GM23248 (cell line): ENCODE measurements around the gene UCK2. TPM values are rescaled to one million over a fixed set of nuclear protein-coding genes. Genes with fewer than 3 reads are reported as not detected.

Source experiments
- DNase-seq: peaks from one replicate; pipeline ENCODE4 v3.0.0-alpha.2; 2015
- H2AFZ ChIP-seq: fragments of 200-600 bp; sonication (generic); 2 replicates; pipeline ENCODE4 v1.6.1; 2016; ENCODE audit warnings: antibody characterized with exemption
- H3F3A ChIP-seq: fragments of 200-600 bp; sonication (generic); 2 replicates; pipeline ENCODE4 v1.6.1; 2016; ENCODE audit warnings: mild to moderate bottlenecking, antibody characterized with exemption, mixed run types; ENCODE audit not compliant: insufficient read depth
- H3K27ac ChIP-seq: fragments of 200-600 bp; sonication (generic); 2 replicates; pipeline ENCODE4 v1.5.1; 2016; ENCODE audit warnings: mild to moderate bottlenecking
- H3K27me3 ChIP-seq: fragments of 200-600 bp; sonication (generic); replicated peaks from 2 replicates; pipeline ENCODE4 v1.6.1; 2016; ENCODE audit warnings: mild to moderate bottlenecking; ENCODE audit not compliant: insufficient read depth
- H3K36me3 ChIP-seq: fragments of 200-600 bp; sonication (generic); 2 replicates; pipeline ENCODE4 v1.6.1; 2016; ENCODE audit warnings: low read depth, mild to moderate bottlenecking
- H3K4me1 ChIP-seq: fragments of 200-600 bp; sonication (generic); 2 replicates; pipeline ENCODE4 v1.6.1; 2016; ENCODE audit warnings: mild to moderate bottlenecking; ENCODE audit not compliant: insufficient read depth
- H3K4me2 ChIP-seq: fragments of 200-600 bp; sonication (generic); one replicate; pipeline ENCODE4 v1.6.1; 2016; ENCODE audit warnings: mild to moderate bottlenecking; ENCODE audit not compliant: unreplicated experiment
- H3K4me3 ChIP-seq: fragments of 200-600 bp; sonication (generic); 2 replicates; pipeline ENCODE4 v1.5.1; 2016; ENCODE audit warnings: mild to moderate bottlenecking
- H3K79me2 ChIP-seq: fragments of 200-600 bp; sonication (generic); 2 replicates; pipeline ENCODE4 v1.6.1; 2016; ENCODE audit warnings: mild to moderate bottlenecking; ENCODE audit not compliant: insufficient read depth
- H3K9ac ChIP-seq: fragments of 200-600 bp; sonication (generic); 2 replicates; pipeline ENCODE4 v1.6.1; 2016; ENCODE audit warnings: mild to moderate bottlenecking
- H3K9me2 ChIP-seq: fragments of 200-600 bp; sonication (generic); 2 replicates; pipeline ENCODE4 v1.6.1; 2016; ENCODE audit warnings: mixed run types, mild to moderate bottlenecking, moderate library complexity; ENCODE audit not compliant: insufficient read depth
- H3K9me3 ChIP-seq: fragments of 200-600 bp; sonication (generic); one replicate; pipeline ENCODE4 v1.6.1; 2017; ENCODE audit warnings: low read depth
- H4K20me1 ChIP-seq: fragments of 200-600 bp; sonication (generic); 2 replicates; pipeline ENCODE4 v1.6.0; 2016; ENCODE audit not compliant: insufficient read depth
- EZH2 ChIP-seq: fragments of 200-600 bp; sonication (generic); IDR thresholded peaks from 2 replicates; pipeline ENCODE4 v1.6.1; 2018; ENCODE audit warnings: antibody characterized with exemption, mild to moderate bottlenecking; ENCODE audit not compliant: insufficient read depth, poor library complexity, severe bottlenecking
- EZH2phosphoT487 ChIP-seq: fragments of 200-600 bp; sonication (generic); IDR thresholded peaks from 2 replicates; pipeline ENCODE4 v1.6.1; 2018; ENCODE audit warnings: antibody characterized with exemption, moderate library complexity, mild to moderate bottlenecking, low read depth; ENCODE audit not compliant: insufficient read depth
- WGBS, 2 experiments: methylation state at CpG; one replicate each; pipeline ENCODE4 v1.1.6; 2015 to 2017; ENCODE audit warnings: low lambda C conversion rate in 2 of 2, low coverage in 1 of 2; ENCODE audit errors: missing lambda C conversion rate in 2 of 2; 5-methylcytosine and 5-hydroxymethylcytosine counted together
- in situ Hi-C: fragments of 300-500 bp; cut with MboI; formaldehyde crosslinking; loops from 2 replicates; pipeline ENCODE4 v1.15.0; 2020
- polyA plus RNA-seq: library from polyadenylated mRNA; unstranded; fragments of >200 nt; fragmentation: Nextera tagmentation; extraction: Ambion mirVana; gene quantifications from 2 replicates; pipeline ENCODE4 v1.2.1, GENCODE V29; 2016
- total RNA-seq: library from RNA; depleted of rRNA; stranded (reverse); fragments of >200 nt; shearing (Covaris generic); gene quantifications from 2 replicates; pipeline ENCODE4 v1.2.3, GENCODE V29; 2014

UCK2 gene
- total and polyA plus RNA-seq, 2 experiments from 2014 or later = 78.2 to 81.9 TPM

- Histone ChIP-seq H3K4me2 (no peak overlapping the region), H3K27me3 (no peaks in the 10 kb centered on the region), H3K79me2 (peaks cover 100% of the 10 kb centered on the region), H2AFZ (no peak overlapping the region), H3K9me3 (no peaks in the 10 kb centered on the region), H3K9ac (no peak overlapping the region), H3K27ac (no peak overlapping the region), H3K9me2 (0 out of 2 replicates have a peak, but pooled peaks cover 4% of the 10 kb centered on the region), H3K4me1 (0 out of 2 replicates have a peak, but pooled peaks cover 6% of the 10 kb centered on the region), H4K20me1 (0 out of 2 replicates have a peak, but pooled peaks cover 5% of the 10 kb centered on the region), H3K4me3 (no peak overlapping the region), H3F3A (no peaks in the 10 kb centered on the region; the same call in 1 of the 2 replicates), H3K36me3 (no peaks in the 10 kb centered on the region)
- 94 to 98% methylated on average over 5 of the region's 5 CpGs for WGBS, 2 experiments
- in situ Hi-C loops = no loop called here
- no peak for DNase-seq
- TF ChIP-seq EZH2 (no peak), EZH2phosphoT487 (no peak)
These were observed 41.9 kb downstream of the UCK2 start for GRCh38 chr1:165869343-165869742.

- WGBS, 2 experiments = 49% methylated on average over 4 of the region's 4 CpGs
- TF ChIP-seq EZH2phosphoT487 (no peak), EZH2 (no peak)
- H3K9me3 ChIP-seq = no peaks in the 10 kb centered on the region
- 0 out of 2 replicates have a peak, but pooled peaks cover 4% of the 10 kb centered on the region for H3K9me2 ChIP-seq
- in situ Hi-C loops = no loop called here
- H3K36me3 ChIP-seq = no peaks in the 10 kb centered on the region
- 0 out of 2 replicates have a peak, but pooled peaks cover 6% of the 10 kb centered on the region for H3K4me1 ChIP-seq
- H3K79me2 ChIP-seq = peaks cover 100% of the 10 kb centered on the region
- no peak overlapping the region for H3K4me3 ChIP-seq
- 0 out of 2 replicates have a peak, but pooled peaks cover 8% of the 10 kb centered on the region for H4K20me1 ChIP-seq
- H3K27me3 ChIP-seq = no peaks in the 10 kb centered on the region
- no peak overlapping the region for H2AFZ ChIP-seq
- no peak overlapping the region; the same call in 1 of the 2 replicates for H3K27ac ChIP-seq
- no peak overlapping the region for H3K4me2 ChIP-seq
- H3K9ac ChIP-seq = no peak overlapping the region
- peak; percentile 30 for DNase-seq
- H3F3A ChIP-seq = no peaks in the 10 kb centered on the region; the same call in none of the 2 replicates
These were observed 44.1 kb downstream of the UCK2 start for GRCh38 chr1:165871311-165872067.

GRCh38 chr1:165873481-165873880 lies 46.1 kb downstream of the UCK2 start:
- WGBS, 2 experiments = 85% methylated on average over 5 of the region's 5 CpGs

GRCh38 chr1:165874643-165875042 lies 47.2 kb downstream of the UCK2 start:
- no peak overlapping the region for H3K4me2 ChIP-seq
- in situ Hi-C loops = no loop called here
- no peak overlapping the region for H3K4me3 ChIP-seq
- 0 out of 2 replicates have a peak, but pooled peaks cover 6% of the 10 kb centered on the region for H3K4me1 ChIP-seq
- H3K9me3 ChIP-seq = no peaks in the 10 kb centered on the region
- H4K20me1 ChIP-seq = peaks cover 7% of the 10 kb centered on the region; the same call in 1 of the 2 replicates
- peaks cover 100% of the 10 kb centered on the region for H3K79me2 ChIP-seq
- H3F3A ChIP-seq = no peaks in the 10 kb centered on the region; the same call in 1 of the 2 replicates
- no peak for DNase-seq
- no peaks in the 10 kb centered on the region for H3K9me2 ChIP-seq
- no peak overlapping the region for H3K27ac ChIP-seq
- 96 to 97% methylated on average over 4 of the region's 4 CpGs for WGBS, 2 experiments
- no peaks in the 10 kb centered on the region for H3K27me3 ChIP-seq
- H3K9ac ChIP-seq = no peak overlapping the region
- TF ChIP-seq EZH2phosphoT487 = no peak
- TF ChIP-seq EZH2 = no peak
- H2AFZ ChIP-seq = no peak overlapping the region
- H3K36me3 ChIP-seq = peaks cover 4% of the 10 kb centered on the region; the same call in 1 of the 2 replicates

More at GRCh38 chr1:165873481-165873880, 46.1 kb downstream of the UCK2 start:
- H3K4me1 ChIP-seq = 0 out of 2 replicates have a peak, but pooled peaks cover 6% of the 10 kb centered on the region
- DNase-seq = no peak
- peaks cover 4% of the 10 kb centered on the region; the same call in 1 of the 2 replicates for H3K36me3 ChIP-seq
- peaks cover 100% of the 10 kb centered on the region for H3K79me2 ChIP-seq
- no peak overlapping the region for H2AFZ ChIP-seq
- H3K9me3 ChIP-seq = no peaks in the 10 kb centered on the region
- H3K9ac ChIP-seq = no peak overlapping the region
- no peaks in the 10 kb centered on the region for H3K9me2 ChIP-seq
- no peaks in the 10 kb centered on the region for H3K27me3 ChIP-seq
- no peak overlapping the region for H3K4me2 ChIP-seq
- no peak overlapping the region for H3K4me3 ChIP-seq
- no peak for TF ChIP-seq EZH2phosphoT487
- no peak for TF ChIP-seq EZH2
- 0 out of 2 replicates have a peak, but pooled peaks cover 7% of the 10 kb centered on the region for H4K20me1 ChIP-seq
- no peak overlapping the region for H3K27ac ChIP-seq
- in situ Hi-C loops = no loop called here
- no peaks in the 10 kb centered on the region; the same call in 1 of the 2 replicates for H3F3A ChIP-seq
